ENCODE data around the gene SRGAP3. TPM values are rescaled to one million over a fixed set of nuclear protein-coding genes. Genes with fewer than 3 reads are reported as not detected.
A peak's percentile ranks its signal among the peaks of the same experiment; 100 is the strongest.

The SRGAP3 gene
- total and polyA plus RNA-seq, 2 donors, result 3.9 to 4.4 TPM

DNA sequence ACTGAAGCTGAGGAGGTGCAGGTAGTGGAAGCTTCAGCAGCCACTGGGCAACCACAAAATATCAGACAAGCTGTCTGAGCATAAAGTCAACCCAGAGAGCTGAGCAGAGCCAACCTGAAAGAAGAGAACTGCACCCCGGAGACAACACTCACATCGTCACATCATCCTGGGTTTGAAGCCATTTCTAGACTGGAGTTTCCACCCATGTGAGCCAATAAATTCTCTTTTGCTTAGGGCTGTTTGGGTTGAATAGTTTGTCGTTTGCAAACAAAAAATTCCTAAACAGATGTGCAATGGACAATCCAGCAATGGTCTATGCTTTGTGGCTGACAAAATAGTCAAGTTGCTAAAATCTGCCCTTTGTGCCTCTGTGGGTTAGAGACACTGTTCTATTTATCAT lies 270.9 kb downstream of the SRGAP3 start:
- H3K27me3 ChIP-seq (ENCODE audit: control insufficient read depth in 2 of 2, insufficient read depth in 1 of 2, low read length in 1 of 2), result peaks cover 2 to 3% of the 10 kb centered on the region in 2 donors
- DNase-seq (ENCODE audit: low read depth in 6 of 9, low spot score in 9 of 9), result no peak
- H3K36me3 ChIP-seq (ENCODE audit: control insufficient read depth in 2 of 2, insufficient read depth in 2 of 2, low read length in 1 of 2), result no peaks in the 10 kb centered on the region
- no peaks in the 10 kb centered on the region for H3K4me1 ChIP-seq (ENCODE audit: control insufficient read depth in 2 of 2, insufficient read depth in 2 of 2, low read length in 2 of 2)
- H3K4me3 ChIP-seq (ENCODE audit: low read length in 2 of 2), result no peak overlapping the region
- H3K27ac ChIP-seq (ENCODE audit: low read depth in 1 of 2, low read length in 1 of 2), result no peak overlapping the region
- H3K9me3 ChIP-seq (ENCODE audit: control insufficient read depth in 2 of 2, insufficient read depth in 1 of 2, low read length in 1 of 2), result peaks cover 0 to 7% of the 10 kb centered on the region in 2 donors
- 92% methylated on average over 3 of the region's 3 CpGs for WGBS

DNA sequence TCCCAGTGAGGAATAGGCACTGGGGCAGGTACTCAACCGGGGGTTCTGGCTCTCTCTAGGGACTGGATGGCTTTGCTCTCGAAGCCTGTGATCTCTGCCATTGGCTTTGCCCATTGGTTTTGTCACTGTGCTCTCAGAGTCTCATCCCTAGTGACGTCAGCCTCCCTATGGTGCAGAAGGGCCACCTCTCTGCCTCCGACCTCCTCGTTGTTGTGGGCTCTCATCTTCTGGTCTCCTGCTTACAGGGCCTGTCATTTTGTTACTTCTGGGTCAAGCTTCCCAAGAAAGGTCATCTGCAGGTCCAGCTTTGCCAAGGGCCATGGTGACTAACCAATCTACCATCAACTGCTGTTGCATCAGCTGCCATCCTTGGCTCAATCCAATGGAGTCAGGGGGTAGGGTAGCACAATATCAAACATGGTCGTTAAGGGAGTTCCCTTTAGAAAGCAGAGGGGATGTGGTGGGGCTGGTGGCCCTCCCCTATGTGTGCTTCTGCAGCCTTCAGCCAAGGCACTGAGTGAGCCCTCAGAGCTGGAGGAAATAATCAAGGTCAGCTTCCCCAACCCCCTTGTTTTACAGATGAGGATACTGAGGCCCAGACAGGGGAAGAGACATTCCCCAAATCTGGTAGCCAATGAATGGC lies 272.8 kb downstream of the SRGAP3 start:
- H3K36me3 ChIP-seq (ENCODE audit: control insufficient read depth in 2 of 2, insufficient read depth in 2 of 2, low read length in 1 of 2), result no peaks in the 10 kb centered on the region
- no peak overlapping the region for H3K27ac ChIP-seq (ENCODE audit: low read depth in 1 of 2, low read length in 1 of 2)
- 80% methylated on average over 6 of the region's 6 CpGs for WGBS
- no peaks in the 10 kb centered on the region for H3K4me1 ChIP-seq (ENCODE audit: control insufficient read depth in 2 of 2, insufficient read depth in 2 of 2, low read length in 2 of 2)
- peaks cover 0 to 7% of the 10 kb centered on the region in 2 donors for H3K9me3 ChIP-seq (ENCODE audit: control insufficient read depth in 2 of 2, insufficient read depth in 1 of 2, low read length in 1 of 2)
- DNase-seq (ENCODE audit: low read depth in 6 of 9, low spot score in 9 of 9), result no peak
- H3K27me3 ChIP-seq (ENCODE audit: control insufficient read depth in 2 of 2, insufficient read depth in 1 of 2, low read length in 1 of 2), result peaks cover 2 to 3% of the 10 kb centered on the region in 2 donors
- H3K4me3 ChIP-seq (ENCODE audit: low read length in 2 of 2), result no peak overlapping the region

- no peaks in the 10 kb centered on the region for H3K36me3 ChIP-seq (ENCODE audit: control insufficient read depth in 2 of 2, insufficient read depth in 2 of 2, low read length in 1 of 2)
- no peaks in the 10 kb centered on the region for H3K4me1 ChIP-seq (ENCODE audit: control insufficient read depth in 2 of 2, insufficient read depth in 2 of 2, low read length in 2 of 2)
- peaks cover 2 to 3% of the 10 kb centered on the region in 2 donors for H3K27me3 ChIP-seq (ENCODE audit: control insufficient read depth in 2 of 2, insufficient read depth in 1 of 2, low read length in 1 of 2)
- DNase-seq (ENCODE audit: low read depth in 6 of 9, low spot score in 9 of 9), result no peak
- H3K4me3 ChIP-seq (ENCODE audit: low read length in 2 of 2), result no peak overlapping the region
- H3K27ac ChIP-seq (ENCODE audit: low read depth in 1 of 2, low read length in 1 of 2), result no peak overlapping the region
- 92% methylated on average over 11 of the region's 11 CpGs for WGBS
- peaks cover 0 to 5% of the 10 kb centered on the region in 2 donors for H3K9me3 ChIP-seq (ENCODE audit: control insufficient read depth in 2 of 2, insufficient read depth in 1 of 2, low read length in 1 of 2)
Measured at GRCh38 chr3:8975081-8976020, 274.1 kb downstream of the SRGAP3 start.

DNA sequence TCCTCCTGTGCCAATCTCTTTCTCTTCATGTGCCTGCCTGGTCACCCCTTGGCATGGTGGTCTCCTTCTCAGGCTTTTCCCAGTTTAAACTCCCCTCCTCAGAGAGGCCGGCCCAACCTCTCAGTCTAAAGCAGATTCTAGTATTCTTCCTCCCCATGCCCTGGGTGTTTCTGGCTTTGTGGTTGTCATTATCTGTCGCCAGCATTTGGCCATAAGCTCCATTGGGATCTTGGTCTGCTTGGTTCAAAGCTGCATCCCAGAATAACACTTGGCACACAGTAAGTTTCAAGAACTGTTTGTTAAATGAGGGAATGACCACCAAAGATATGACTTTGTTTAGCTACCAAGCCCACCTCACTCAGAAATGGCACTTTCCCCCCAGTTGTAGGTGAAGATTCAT lies 275.0 kb downstream of the SRGAP3 start:
- Histone ChIP-seq H3K4me1 (ENCODE audit: control insufficient read depth in 2 of 2, insufficient read depth in 2 of 2, low read length in 2 of 2) (no peaks in the 10 kb centered on the region), H3K4me3 (ENCODE audit: low read length in 2 of 2) (no peak overlapping the region), H3K27ac (ENCODE audit: low read depth in 1 of 2, low read length in 1 of 2) (no peak overlapping the region), H3K27me3 (ENCODE audit: control insufficient read depth in 2 of 2, insufficient read depth in 1 of 2, low read length in 1 of 2) (peaks cover 2 to 3% of the 10 kb centered on the region in 2 donors), H3K36me3 (ENCODE audit: control insufficient read depth in 2 of 2, insufficient read depth in 2 of 2, low read length in 1 of 2) (no peaks in the 10 kb centered on the region), H3K9me3 (ENCODE audit: control insufficient read depth in 2 of 2, insufficient read depth in 1 of 2, low read length in 1 of 2) (peaks cover 0 to 3% of the 10 kb centered on the region in 2 donors)
- WGBS, result 97% methylated on average over 2 of the region's 2 CpGs
- DNase-seq (ENCODE audit: low read depth in 6 of 9, low spot score in 9 of 9), result no peak

GRCh38 chr3:8972639-8973038 lies 276.8 kb downstream of the SRGAP3 start:
- Histone ChIP-seq H3K4me3 (ENCODE audit: low read length in 2 of 2) (no peak overlapping the region), H3K9me3 (ENCODE audit: control insufficient read depth in 2 of 2, insufficient read depth in 1 of 2, low read length in 1 of 2) (no peaks in the 10 kb centered on the region), H3K4me1 (ENCODE audit: control insufficient read depth in 2 of 2, insufficient read depth in 2 of 2, low read length in 2 of 2) (no peaks in the 10 kb centered on the region), H3K27me3 (ENCODE audit: control insufficient read depth in 2 of 2, insufficient read depth in 1 of 2, low read length in 1 of 2) (peaks cover 0 to 13% of the 10 kb centered on the region in 2 donors), H3K36me3 (ENCODE audit: control insufficient read depth in 2 of 2, insufficient read depth in 2 of 2, low read length in 1 of 2) (no peaks in the 10 kb centered on the region), H3K27ac (ENCODE audit: low read depth in 1 of 2, low read length in 1 of 2) (no peak overlapping the region)
- WGBS, result 97% methylated on average over 2 of the region's 2 CpGs
- no peak for DNase-seq (ENCODE audit: low read depth in 6 of 9, low spot score in 9 of 9)

- 3% methylated on average over 7 of the region's 7 CpGs for WGBS
- Histone ChIP-seq H3K9me3 (ENCODE audit: control insufficient read depth in 2 of 2, insufficient read depth in 1 of 2, low read length in 1 of 2) (no peaks in the 10 kb centered on the region), H3K4me1 (ENCODE audit: control insufficient read depth in 2 of 2, insufficient read depth in 2 of 2, low read length in 2 of 2) (no peaks in the 10 kb centered on the region), H3K4me3 (ENCODE audit: low read length in 2 of 2) (no peak overlapping the region), H3K27ac (ENCODE audit: low read depth in 1 of 2, low read length in 1 of 2) (no peak overlapping the region), H3K36me3 (ENCODE audit: control insufficient read depth in 2 of 2, insufficient read depth in 2 of 2, low read length in 1 of 2) (no peaks in the 10 kb centered on the region), H3K27me3 (ENCODE audit: control insufficient read depth in 2 of 2, insufficient read depth in 1 of 2, low read length in 1 of 2) (peaks cover 0 to 10% of the 10 kb centered on the region in 2 donors)
- DNase-seq (ENCODE audit: low read depth in 6 of 9, low spot score in 9 of 9), result peak; percentile 29 to 82 (median 60)
Measured at GRCh38 chr3:8970971-8971589, 278.4 kb downstream of the SRGAP3 start.

- Histone ChIP-seq H3K4me3 (ENCODE audit: low read length in 2 of 2) (no peak overlapping the region), H3K27me3 (ENCODE audit: control insufficient read depth in 2 of 2, insufficient read depth in 1 of 2, low read length in 1 of 2) (peaks cover 0 to 10% of the 10 kb centered on the region in 2 donors), H3K4me1 (ENCODE audit: control insufficient read depth in 2 of 2, insufficient read depth in 2 of 2, low read length in 2 of 2) (no peaks in the 10 kb centered on the region), H3K27ac (ENCODE audit: low read depth in 1 of 2, low read length in 1 of 2) (no peak overlapping the region), H3K36me3 (ENCODE audit: control insufficient read depth in 2 of 2, insufficient read depth in 2 of 2, low read length in 1 of 2) (no peaks in the 10 kb centered on the region), H3K9me3 (ENCODE audit: control insufficient read depth in 2 of 2, insufficient read depth in 1 of 2, low read length in 1 of 2) (no peaks in the 10 kb centered on the region)
- 89% methylated on average over 4 of the region's 4 CpGs for WGBS
- DNase-seq (ENCODE audit: low read depth in 6 of 9, low spot score in 9 of 9), result no peak
Measured at GRCh38 chr3:8969241-8969640, 280.2 kb downstream of the SRGAP3 start.

- DNase-seq (ENCODE audit: low read depth in 6 of 9, low spot score in 9 of 9), result no peak
Measured at GRCh38 chr3:8968375-8968882, 281.0 kb downstream of the SRGAP3 start.

More at GRCh38 chr3:8968375-8968882, 281.0 kb downstream of the SRGAP3 start:
- Histone ChIP-seq H3K27me3 (ENCODE audit: control insufficient read depth in 2 of 2, insufficient read depth in 1 of 2, low read length in 1 of 2) (peaks cover 0 to 10% of the 10 kb centered on the region in 2 donors), H3K4me3 (ENCODE audit: low read length in 2 of 2) (no peak overlapping the region), H3K4me1 (ENCODE audit: control insufficient read depth in 2 of 2, insufficient read depth in 2 of 2, low read length in 2 of 2) (peaks cover 3 to 6% of the 10 kb centered on the region in 2 donors), H3K9me3 (ENCODE audit: control insufficient read depth in 2 of 2, insufficient read depth in 1 of 2, low read length in 1 of 2) (no peaks in the 10 kb centered on the region), H3K36me3 (ENCODE audit: control insufficient read depth in 2 of 2, insufficient read depth in 2 of 2, low read length in 1 of 2) (no peaks in the 10 kb centered on the region), H3K27ac (ENCODE audit: low read depth in 1 of 2, low read length in 1 of 2) (no peak overlapping the region)
- WGBS, result 90% methylated on average over 5 of the region's 5 CpGs

Data from thymus (tissue), 11 donors.